Hepatocyte (in vitro differentiated cells): ENCODE results near the gene DNAJC12. TPM values are rescaled to one million over a fixed set of nuclear protein-coding genes. Genes with fewer than 3 reads are reported as not detected.

Source experiments
- DNase-seq: peaks from one replicate; pipeline ENCODE4 v3.0.0-alpha.2; 2016; ENCODE audit warnings: low spot score
- H2AFZ ChIP-seq: fragments of 200-600 bp; sonication (generic); 2 replicates; pipeline ENCODE4 v1.6.0; 2016; ENCODE audit warnings: antibody characterized with exemption, mild to moderate bottlenecking
- H3K27ac ChIP-seq: fragments of 200-600 bp; sonication (generic); 2 replicates; pipeline ENCODE4 v1.5.1; 2016; ENCODE audit warnings: mild to moderate bottlenecking
- H3K27me3 ChIP-seq: fragments of 200-600 bp; sonication (generic); 2 replicates; pipeline ENCODE4 v1.6.1; 2016
- H3K36me3 ChIP-seq: fragments of 200-600 bp; sonication (generic); replicated peaks from 2 replicates; pipeline ENCODE4 v1.5.1; 2016; ENCODE audit warnings: low read depth; ENCODE audit not compliant: insufficient read depth
- H3K4me1 ChIP-seq: fragments of 200-600 bp; sonication (generic); 2 replicates; pipeline ENCODE4 v1.5.1; 2016; ENCODE audit warnings: mild to moderate bottlenecking, moderate library complexity; ENCODE audit not compliant: insufficient read depth
- H3K4me2 ChIP-seq: fragments of 200-600 bp; sonication (generic); 2 replicates; pipeline ENCODE4 v1.6.0; 2016
- H3K4me3 ChIP-seq: fragments of 200-600 bp; sonication (generic); 2 replicates; pipeline ENCODE4 v1.5.1; 2016; ENCODE audit warnings: mild to moderate bottlenecking
- H3K79me2 ChIP-seq: fragments of 200-600 bp; sonication (generic); 2 replicates; pipeline ENCODE4 v1.6.0; 2017; ENCODE audit warnings: mild to moderate bottlenecking
- H3K9me2 ChIP-seq: fragments of 200-600 bp; sonication (generic); replicated peaks from 2 replicates; pipeline ENCODE4 v1.6.0; 2017; ENCODE audit warnings: mild to moderate bottlenecking; ENCODE audit not compliant: insufficient read depth
- H3K9me3 ChIP-seq: fragments of 200-600 bp; sonication (generic); 2 replicates; pipeline ENCODE4 v1.5.1; 2016; ENCODE audit warnings: low read depth, mild to moderate bottlenecking
- H4K20me1 ChIP-seq: fragments of 200-600 bp; sonication (generic); 2 replicates; pipeline ENCODE4 v1.6.0; 2016; ENCODE audit warnings: mild to moderate bottlenecking; ENCODE audit not compliant: insufficient read depth, poor library complexity, severe bottlenecking
- CTCF ChIP-seq: fragments of 200-600 bp; sonication (generic); IDR thresholded peaks from 2 replicates; pipeline ENCODE4 v1.5.1; 2016; ENCODE audit warnings: antibody characterized with exemption, mild to moderate bottlenecking; ENCODE audit not compliant: poor library complexity
- EZH2 ChIP-seq: fragments of 200-600 bp; sonication (generic); IDR thresholded peaks from 2 replicates; pipeline ENCODE4 v1.6.1; 2016; ENCODE audit warnings: antibody characterized with exemption, mild to moderate bottlenecking, borderline replicate concordance
- EZH2phosphoT487 ChIP-seq: fragments of 200-600 bp; sonication (generic); IDR thresholded peaks from one replicate; pipeline ENCODE4 v1.6.1; 2018; ENCODE audit warnings: antibody characterized with exemption, mild to moderate bottlenecking, low read depth, moderate library complexity; ENCODE audit not compliant: unreplicated experiment, severe bottlenecking
- WGBS: methylation state at CpG from one replicate; pipeline ENCODE4 v1.1.6; 2016; ENCODE audit warnings: low lambda C conversion rate; ENCODE audit errors: missing lambda C conversion rate; 5-methylcytosine and 5-hydroxymethylcytosine counted together
- polyA plus RNA-seq: library from polyadenylated mRNA; unstranded; fragments of >200 nt; fragmentation: Nextera tagmentation; extraction: Ambion mirVana; gene quantifications from 2 replicates; pipeline ENCODE4 v1.2.1, GENCODE V29; 2016
- total RNA-seq: library from RNA; depleted of rRNA; stranded (reverse); fragments of >200 nt; gene quantifications from 2 replicates; pipeline ENCODE4 v1.2.3, GENCODE V29; 2014

The DNAJC12 gene
- total and polyA plus RNA-seq, 2 experiments from 2014 or later, result 6.2 to 16.7 TPM

GRCh38 chr10:67772151-67772550 is 65.8 kb downstream of the DNAJC12 start:
- no peak overlapping the region for H2AFZ ChIP-seq

GRCh38 chr10:67771200-67771599 is 66.8 kb downstream of the DNAJC12 start:
- Histone ChIP-seq H3K4me1 (no peaks in the 10 kb centered on the region), H4K20me1 (no peaks in the 10 kb centered on the region), H3K4me2 (no peak overlapping the region), H2AFZ (no peak overlapping the region), H3K4me3 (no peak overlapping the region), H3K9me3 (no peaks in the 10 kb centered on the region), H3K79me2 (no peaks in the 10 kb centered on the region), H3K36me3 (no peaks in the 10 kb centered on the region), H3K27ac (no peak overlapping the region), H3K9me2 (no peaks in the 10 kb centered on the region), H3K27me3 (no peaks in the 10 kb centered on the region)
- TF ChIP-seq EZH2 (no peak), CTCF (no peak), EZH2phosphoT487 (no peak)
- WGBS, result 80% methylated on average over 3 of the region's 3 CpGs
- DNase-seq, result no peak

More at GRCh38 chr10:67772151-67772550, 65.8 kb downstream of the DNAJC12 start:
- Histone ChIP-seq H3K9me3 (no peaks in the 10 kb centered on the region), H3K27ac (no peak overlapping the region), H3K36me3 (no peaks in the 10 kb centered on the region), H3K27me3 (no peaks in the 10 kb centered on the region), H3K4me2 (no peak overlapping the region), H3K4me3 (no peak overlapping the region), H3K4me1 (no peaks in the 10 kb centered on the region), H3K9me2 (no peaks in the 10 kb centered on the region), H4K20me1 (no peaks in the 10 kb centered on the region), H3K79me2 (no peaks in the 10 kb centered on the region)
- TF ChIP-seq EZH2phosphoT487 (no peak), CTCF (no peak), EZH2 (no peak)
- no peak for DNase-seq
- 59% methylated on average over 1 of the region's 1 CpG for WGBS

- H3K79me2 ChIP-seq, result no peaks in the 10 kb centered on the region
- DNase-seq, result no peak
- no peaks in the 10 kb centered on the region for H3K9me3 ChIP-seq
- no peak for TF ChIP-seq EZH2phosphoT487
- no peak for TF ChIP-seq CTCF
- no peak for TF ChIP-seq EZH2
- H3K36me3 ChIP-seq, result no peaks in the 10 kb centered on the region
- no peak overlapping the region for H3K4me3 ChIP-seq
- no peaks in the 10 kb centered on the region for H3K4me1 ChIP-seq
- no peak overlapping the region for H3K4me2 ChIP-seq
- no peaks in the 10 kb centered on the region for H4K20me1 ChIP-seq
- no peaks in the 10 kb centered on the region for H3K9me2 ChIP-seq
- H3K27ac ChIP-seq, result no peak overlapping the region
- H2AFZ ChIP-seq, result no peak overlapping the region
- H3K27me3 ChIP-seq, result no peaks in the 10 kb centered on the region
Observed at GRCh38 chr10:67770537-67770936, 67.5 kb downstream of the DNAJC12 start.

- no peaks in the 10 kb centered on the region for H3K79me2 ChIP-seq
- 94% methylated on average over 2 of the region's 2 CpGs for WGBS
- H3K27ac ChIP-seq, result no peak overlapping the region
- H3K9me3 ChIP-seq, result no peaks in the 10 kb centered on the region
- no peak for TF ChIP-seq EZH2
- TF ChIP-seq EZH2phosphoT487, result no peak
- no peak for TF ChIP-seq CTCF
- H3K4me2 ChIP-seq, result no peak overlapping the region
- H2AFZ ChIP-seq, result no peak overlapping the region
- DNase-seq, result no peak
- no peaks in the 10 kb centered on the region for H3K9me2 ChIP-seq
- H3K4me1 ChIP-seq, result no peaks in the 10 kb centered on the region
- no peaks in the 10 kb centered on the region for H3K36me3 ChIP-seq
- no peak overlapping the region for H3K4me3 ChIP-seq
- H3K27me3 ChIP-seq, result no peaks in the 10 kb centered on the region
- H4K20me1 ChIP-seq, result no peaks in the 10 kb centered on the region
Observed at GRCh38 chr10:67767244-67767643, 70.7 kb downstream of the DNAJC12 start.
